NCI-H748 (cell line): Measurements from ENCODE around the gene USP17L13.
"Not testable (repeated sequence)": the region's sequence is repeated elsewhere in the genome, so short reads cannot be mapped to it uniquely, and the experiment has no call there.

ENCODE experiments used
- DNase-seq: peaks from one replicate; lab custom pipeline; 2025; ENCODE audit not compliant: unreplicated experiment; lab: John Stamatoyannopoulos, UW

Gene USP17L13, protein sequence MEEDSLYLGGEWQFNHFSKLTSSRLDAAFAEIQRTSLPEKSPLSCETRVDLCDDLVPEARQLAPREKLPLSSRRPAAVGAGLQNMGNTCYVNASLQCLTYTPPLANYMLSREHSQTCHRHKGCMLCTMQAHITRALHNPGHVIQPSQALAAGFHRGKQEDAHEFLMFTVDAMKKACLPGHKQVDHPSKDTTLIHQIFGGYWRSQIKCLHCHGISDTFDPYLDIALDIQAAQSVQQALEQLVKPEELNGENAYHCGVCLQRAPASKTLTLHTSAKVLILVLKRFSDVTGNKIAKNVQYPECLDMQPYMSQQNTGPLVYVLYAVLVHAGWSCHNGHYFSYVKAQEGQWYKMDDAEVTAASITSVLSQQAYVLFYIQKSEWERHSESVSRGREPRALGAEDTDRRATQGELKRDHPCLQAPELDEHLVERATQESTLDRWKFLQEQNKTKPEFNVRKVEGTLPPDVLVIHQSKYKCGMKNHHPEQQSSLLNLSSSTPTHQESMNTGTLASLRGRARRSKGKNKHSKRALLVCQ

DNA sequence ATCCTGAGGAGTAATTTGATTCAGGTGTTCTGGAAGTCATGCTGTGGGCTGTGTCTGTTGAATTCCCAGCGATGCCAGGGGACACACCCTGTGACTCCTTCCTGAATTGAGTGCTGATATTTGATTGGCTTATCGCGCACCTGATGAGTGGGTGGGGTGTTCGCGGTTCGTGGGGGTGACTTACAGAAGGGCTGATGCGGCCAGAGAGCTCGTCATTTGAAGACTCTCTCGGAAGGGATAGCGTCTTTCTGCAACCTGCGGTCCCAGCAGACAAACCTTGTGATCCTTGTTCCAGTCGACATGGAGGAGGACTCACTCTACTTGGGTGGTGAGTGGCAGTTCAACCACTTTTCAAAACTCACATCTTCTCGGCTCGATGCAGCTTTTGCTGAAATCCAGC lies at the start of gene USP17L13:
Gene USP17L13 (plus strand): TSS at position 301 of the 400 bp plus-strand sequence. CDS start 0 bp downstream, at position 301.
- DNase-seq, result not testable (repeated sequence)

DNA sequence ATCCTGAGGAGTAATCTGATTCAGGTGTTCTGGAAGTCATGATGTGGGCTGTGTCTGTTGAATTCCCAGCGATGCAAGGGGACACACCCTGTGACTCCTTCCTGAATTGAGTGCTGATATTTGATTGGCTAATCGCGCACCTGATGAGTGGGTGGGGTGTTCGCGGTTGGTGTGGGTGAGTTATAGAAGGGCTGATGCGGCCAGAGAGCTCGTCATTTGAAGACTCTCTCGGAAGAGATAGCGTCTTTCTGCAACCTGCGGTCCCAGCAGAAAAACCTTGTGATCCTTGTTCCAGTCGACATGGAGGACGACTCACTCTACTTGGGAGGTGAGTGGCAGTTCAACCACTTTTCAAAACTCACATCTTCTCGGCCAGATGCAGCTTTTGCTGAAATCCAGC lies 14.3 kb upstream of the USP17L13 start, which contains the start of gene USP17L10:
Gene USP17L10 (plus strand): TSS at position 301 of the 400 bp plus-strand sequence. CDS start 0 bp downstream, at position 301.
- not testable (repeated sequence) for DNase-seq

DNA sequence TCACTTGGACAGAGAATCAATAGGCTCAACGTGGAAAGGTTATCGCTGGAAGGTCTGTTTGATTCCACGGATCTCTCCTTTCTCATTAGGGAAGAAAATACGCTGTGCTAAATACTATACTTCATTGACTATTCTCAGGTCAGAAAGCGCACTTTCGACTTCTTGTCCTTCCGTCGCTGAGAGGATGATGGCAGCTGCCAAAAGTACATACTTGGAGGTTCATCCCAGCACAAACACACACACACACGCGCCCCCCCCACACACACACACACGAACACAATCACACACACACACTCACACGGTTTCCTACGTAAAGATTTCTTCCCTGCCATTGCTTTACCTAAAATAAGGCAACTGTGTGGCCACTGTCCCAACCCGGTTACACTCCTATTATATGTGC lies 10.0 kb upstream of the USP17L13 start:
- DNase-seq, result not testable (repeated sequence)

DNA sequence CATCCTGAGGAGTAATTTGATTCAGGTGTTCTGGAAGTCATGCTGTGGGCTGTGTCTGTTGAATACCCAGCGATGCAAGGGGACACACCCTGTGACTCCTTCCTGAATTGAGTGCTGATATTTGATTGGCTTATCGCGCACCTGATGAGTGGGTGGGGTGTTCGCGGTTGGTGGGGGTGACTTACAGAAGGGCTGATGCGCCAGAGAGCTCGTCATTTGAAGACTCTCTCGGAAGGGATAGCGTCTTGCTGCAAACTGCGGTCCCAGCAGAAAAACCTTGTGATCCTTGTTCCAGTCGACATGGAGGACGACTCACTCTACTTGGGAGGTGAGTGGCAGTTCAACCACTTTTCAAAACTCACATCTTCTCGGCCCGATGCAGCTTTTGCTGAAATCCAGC lies 9.6 kb upstream of the USP17L13 start, which contains the start of gene USP17L11:
Gene USP17L11 (plus strand): TSS at position 301 of the 400 bp plus-strand sequence. CDS start 0 bp downstream, at position 301.
- DNase-seq, result not testable (repeated sequence)

DNA sequence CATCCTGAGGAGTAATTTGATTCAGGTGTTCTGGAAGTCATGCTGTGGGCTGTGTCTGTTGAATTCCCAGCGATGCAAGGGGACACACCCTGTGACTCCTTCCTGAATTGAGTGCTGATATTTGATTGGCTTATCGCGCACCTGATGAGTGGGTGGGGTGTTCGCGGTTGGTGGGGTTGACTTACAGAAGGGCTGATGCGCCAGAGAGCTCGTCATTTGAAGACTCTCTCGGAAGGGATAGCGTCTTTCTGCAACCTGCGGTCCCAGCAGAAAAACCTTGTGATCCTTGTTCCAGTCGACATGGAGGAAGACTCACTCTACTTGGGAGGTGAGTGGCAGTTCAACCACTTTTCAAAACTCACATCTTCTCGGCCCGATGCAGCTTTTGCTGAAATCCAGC lies 4.8 kb upstream of the USP17L13 start, which contains the start of gene USP17L12:
Gene USP17L12 (plus strand): TSS at position 301 of the 400 bp plus-strand sequence. CDS start 0 bp downstream, at position 301.
- DNase-seq, result not testable (repeated sequence)

DNA sequence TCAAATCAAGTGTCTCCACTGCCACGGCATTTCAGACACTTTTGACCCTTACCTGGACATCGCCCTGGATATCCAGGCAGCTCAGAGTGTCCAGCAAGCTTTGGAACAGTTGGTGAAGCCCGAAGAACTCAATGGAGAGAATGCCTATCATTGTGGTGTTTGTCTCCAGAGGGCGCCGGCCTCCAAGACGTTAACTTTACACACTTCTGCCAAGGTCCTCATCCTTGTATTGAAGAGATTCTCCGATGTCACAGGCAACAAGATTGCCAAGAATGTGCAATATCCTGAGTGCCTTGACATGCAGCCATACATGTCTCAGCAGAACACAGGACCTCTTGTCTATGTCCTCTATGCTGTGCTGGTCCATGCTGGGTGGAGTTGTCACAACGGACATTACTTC lies 5.6 kb downstream of the USP17L13 start:
- not testable (repeated sequence) for DNase-seq

DNA sequence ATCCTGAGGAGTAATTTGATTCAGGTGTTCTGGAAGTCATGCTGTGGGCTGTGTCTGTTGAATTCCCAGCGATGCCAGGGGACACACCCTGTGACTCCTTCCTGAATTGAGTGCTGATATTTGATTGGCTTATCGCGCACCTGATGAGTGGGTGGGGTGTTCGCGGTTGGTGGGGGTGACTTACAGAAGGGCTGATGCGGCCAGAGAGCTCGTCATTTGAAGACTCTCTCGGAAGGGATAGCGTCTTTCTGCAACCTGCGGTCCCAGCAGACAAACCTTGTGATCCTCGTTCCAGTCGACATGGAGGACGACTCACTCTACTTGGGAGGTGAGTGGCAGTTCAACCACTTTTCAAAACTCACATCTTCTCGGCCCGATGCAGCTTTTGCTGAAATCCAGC lies 9.4 kb downstream of the USP17L13 start, which contains the start of gene USP17L15:
Gene USP17L15 (plus strand): TSS at position 301 of the 400 bp plus-strand sequence. CDS start 0 bp downstream, at position 301.
- not testable (repeated sequence) for DNase-seq

DNA sequence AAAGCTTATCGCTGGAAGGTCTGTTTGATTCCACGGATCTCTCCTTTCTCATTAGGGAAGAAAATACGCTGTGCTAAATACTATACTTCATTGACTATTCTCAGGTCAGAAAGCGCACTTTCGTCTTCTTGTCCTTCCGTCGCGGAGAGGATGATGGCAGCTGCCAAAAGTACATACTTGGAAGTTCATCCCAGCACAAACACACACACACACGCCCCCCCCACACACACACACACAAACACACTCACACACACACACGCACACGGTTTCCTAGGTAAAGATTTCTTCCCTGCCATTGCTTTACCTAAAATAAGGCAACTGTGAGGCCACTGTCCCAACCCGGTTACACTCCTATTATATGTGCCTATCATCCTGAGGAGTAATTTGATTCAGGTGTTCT lies 13.8 kb downstream of the USP17L13 start:
- not testable (repeated sequence) for DNase-seq

DNA sequence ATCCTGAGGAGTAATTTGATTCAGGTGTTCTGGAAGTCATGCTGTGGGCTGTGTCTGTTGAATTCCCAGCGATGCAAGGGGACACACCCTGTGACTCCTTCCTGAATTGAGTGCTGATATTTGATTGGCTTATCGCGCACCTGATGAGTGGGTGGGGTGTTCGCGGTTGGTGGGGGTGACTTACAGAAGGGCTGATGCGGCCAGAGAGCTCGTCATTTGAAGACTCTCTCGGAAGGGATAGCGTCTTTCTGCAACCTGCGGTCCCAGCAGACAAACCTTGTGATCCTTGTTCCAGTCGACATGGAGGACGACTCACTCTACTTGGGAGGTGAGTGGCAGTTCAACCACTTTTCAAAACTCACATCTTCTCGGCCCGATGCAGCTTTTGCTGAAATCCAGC lies 18.9 kb downstream of the USP17L13 start, which contains the start of gene USP17L17:
Gene USP17L17 (plus strand): TSS at position 301 of the 400 bp plus-strand sequence. CDS start 0 bp downstream, at position 301.
- not testable (repeated sequence) for DNase-seq

DNA sequence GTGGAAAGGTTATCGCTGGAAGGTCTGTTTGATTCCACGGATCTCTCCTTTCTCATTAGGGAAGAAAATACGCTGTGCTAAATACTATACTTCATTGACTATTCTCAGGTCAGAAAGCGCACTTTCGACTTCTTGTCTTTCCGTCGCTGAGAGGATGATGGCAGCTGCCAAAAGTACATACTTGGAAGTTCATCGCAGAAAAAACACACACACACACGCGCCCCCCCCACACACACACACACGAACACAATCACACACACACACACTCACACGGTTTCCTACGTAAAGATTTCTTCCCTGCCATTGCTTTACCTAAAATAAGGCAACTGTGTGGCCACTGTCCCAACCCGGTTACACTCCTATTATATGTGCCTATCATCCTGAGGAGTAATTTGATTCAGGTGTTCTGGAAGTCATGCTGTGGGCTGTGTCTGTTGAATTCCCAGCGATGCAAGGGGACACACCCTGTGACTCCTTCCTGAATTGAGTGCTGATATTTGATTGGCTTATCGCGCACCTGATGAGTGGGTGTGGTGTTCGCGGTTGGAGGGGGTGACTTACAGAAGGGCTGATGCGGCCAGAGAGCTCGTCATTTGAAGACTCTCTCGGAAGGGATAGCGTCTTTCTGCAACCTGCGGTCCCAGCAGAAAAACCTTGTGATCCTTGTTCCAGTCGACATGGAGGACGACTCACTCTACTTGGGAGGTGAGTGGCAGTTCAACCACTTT lies 23.4 kb downstream of the USP17L13 start, which contains the start of gene USP17L18:
Gene USP17L18 (plus strand): TSS at position 678 of the 728 bp plus-strand sequence. CDS start 0 bp downstream, at position 678.
- DNase-seq, result not testable (repeated sequence)

DNA sequence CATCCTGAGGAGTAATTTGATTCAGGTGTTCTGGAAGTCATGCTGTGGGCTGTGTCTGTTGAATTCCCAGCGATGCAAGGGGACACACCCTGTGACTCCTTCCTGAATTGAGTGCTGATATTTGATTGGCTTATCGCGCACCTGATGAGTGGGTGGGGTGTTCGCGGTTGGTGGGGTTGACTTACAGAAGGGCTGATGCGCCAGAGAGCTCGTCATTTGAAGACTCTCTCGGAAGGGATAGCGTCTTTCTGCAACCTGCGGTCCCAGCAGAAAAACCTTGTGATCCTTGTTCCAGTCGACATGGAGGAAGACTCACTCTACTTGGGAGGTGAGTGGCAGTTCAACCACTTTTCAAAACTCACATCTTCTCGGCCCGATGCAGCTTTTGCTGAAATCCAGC lies 28.4 kb downstream of the USP17L13 start, which contains the start of gene USP17L19:
Gene USP17L19 (plus strand): TSS at position 301 of the 400 bp plus-strand sequence. CDS start 0 bp downstream, at position 301.
- DNase-seq, result not testable (repeated sequence)

DNA sequence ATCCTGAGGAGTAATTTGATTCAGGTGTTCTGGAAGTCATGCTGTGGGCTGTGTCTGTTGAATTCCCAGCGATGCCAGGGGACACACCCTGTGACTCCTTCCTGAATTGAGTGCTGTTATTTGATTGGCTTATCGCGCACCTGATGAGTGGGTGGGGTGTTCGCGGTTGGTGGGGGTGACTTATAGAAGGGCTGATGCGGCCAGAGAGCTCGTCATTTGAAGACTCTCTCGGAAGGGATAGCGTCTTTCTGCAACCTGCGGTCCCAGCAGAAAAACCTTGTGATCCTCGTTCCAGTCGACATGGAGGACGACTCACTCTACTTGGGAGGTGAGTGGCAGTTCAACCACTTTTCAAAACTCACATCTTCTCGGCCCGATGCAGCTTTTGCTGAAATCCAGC lies 33.1 kb downstream of the USP17L13 start, which contains the start of gene USP17L20:
Gene USP17L20 (plus strand): TSS at position 301 of the 400 bp plus-strand sequence. CDS start 0 bp downstream, at position 301.
- DNase-seq, result not testable (repeated sequence)

DNA sequence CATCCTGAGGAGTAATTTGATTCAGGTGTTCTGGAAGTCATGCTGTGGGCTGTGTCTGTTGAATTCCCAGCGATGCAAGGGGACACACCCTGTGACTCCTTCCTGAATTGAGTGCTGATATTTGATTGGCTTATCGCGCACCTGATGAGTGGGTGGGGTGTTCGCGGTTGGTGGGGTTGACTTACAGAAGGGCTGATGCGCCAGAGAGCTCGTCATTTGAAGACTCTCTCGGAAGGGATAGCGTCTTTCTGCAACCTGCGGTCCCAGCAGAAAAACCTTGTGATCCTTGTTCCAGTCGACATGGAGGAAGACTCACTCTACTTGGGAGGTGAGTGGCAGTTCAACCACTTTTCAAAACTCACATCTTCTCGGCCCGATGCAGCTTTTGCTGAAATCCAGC lies 37.9 kb downstream of the USP17L13 start, which contains the start of gene USP17L21:
Gene USP17L21 (plus strand): TSS at position 301 of the 400 bp plus-strand sequence. CDS start 0 bp downstream, at position 301.
- DNase-seq, result not testable (repeated sequence)

DNA sequence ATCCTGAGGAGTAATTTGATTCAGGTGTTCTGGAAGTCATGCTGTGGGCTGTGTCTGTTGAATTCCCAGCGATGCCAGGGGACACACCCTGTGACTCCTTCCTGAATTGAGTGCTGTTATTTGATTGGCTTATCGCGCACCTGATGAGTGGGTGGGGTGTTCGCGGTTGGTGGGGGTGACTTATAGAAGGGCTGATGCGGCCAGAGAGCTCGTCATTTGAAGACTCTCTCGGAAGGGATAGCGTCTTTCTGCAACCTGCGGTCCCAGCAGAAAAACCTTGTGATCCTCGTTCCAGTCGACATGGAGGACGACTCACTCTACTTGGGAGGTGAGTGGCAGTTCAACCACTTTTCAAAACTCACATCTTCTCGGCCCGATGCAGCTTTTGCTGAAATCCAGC lies 42.6 kb downstream of the USP17L13 start, which contains the start of gene USP17L22:
Gene USP17L22 (plus strand): TSS at position 301 of the 400 bp plus-strand sequence. CDS start 0 bp downstream, at position 301.
- DNase-seq, result not testable (repeated sequence)

DNA sequence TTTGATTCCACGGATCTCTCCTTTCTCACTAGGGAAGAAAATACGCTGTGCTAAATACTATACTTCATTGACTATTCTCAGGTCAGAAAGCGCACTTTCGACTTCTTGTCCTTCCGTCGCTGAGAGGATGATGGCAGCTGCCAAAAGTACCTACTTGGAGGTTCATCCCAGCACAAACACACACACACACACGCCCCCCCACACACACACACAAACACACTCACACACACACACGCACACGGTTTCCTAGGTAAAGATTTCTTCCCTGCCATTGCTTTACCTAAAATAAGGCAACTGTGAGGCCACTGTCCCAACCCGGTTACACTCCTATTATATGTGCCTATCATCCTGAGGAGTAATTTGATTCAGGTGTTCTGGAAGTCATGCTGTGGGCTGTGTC lies 47.0 kb downstream of the USP17L13 start:
- DNase-seq, result not testable (repeated sequence)
